Thoracic aorta (tissue), 2 donors: ENCODE data around the gene TJP3. TPM values are rescaled to one million over a fixed set of nuclear protein-coding genes. Genes with fewer than 3 reads are reported as not detected.

Experiments
- ATAC-seq: fragments of 150-250 bp; one replicate; pipeline ENCODE4 v1.8.0; 2017; ENCODE audit warnings: low read depth; ENCODE audit not compliant: insufficient number of reproducible peaks, low FRiP score
- DNase-seq: peaks from one replicate; pipeline ENCODE4 v3.0.0-alpha.2; 2020; ENCODE audit warnings: low spot score
- H3K27ac ChIP-seq, 2 donors: fragments of 200-600 bp; sonication (generic); 1 replicate in 1 of 2; 2 replicates in 1 of 2; pipeline ENCODE4 v1.5.1; 2016; ENCODE audit warnings: mild to moderate bottlenecking in 2 of 2, moderate library complexity in 2 of 2
- H3K27me3 ChIP-seq: fragments of 200-600 bp; sonication (generic); replicated peaks from 2 replicates; pipeline ENCODE4 v1.6.0; 2016; ENCODE audit warnings: mild to moderate bottlenecking; ENCODE audit not compliant: insufficient read depth
- H3K36me3 ChIP-seq: fragments of 200-600 bp; sonication (generic); one replicate; pipeline ENCODE4 v1.5.1; 2016
- H3K4me1 ChIP-seq, 2 donors: fragments of 200-600 bp; sonication (generic); 1 replicate in 1 of 2; 2 replicates in 1 of 2; pipeline versions ENCODE4 v1.5.1 to v1.6.0; 2016; ENCODE audit warnings: low read depth in 2 of 2, mild to moderate bottlenecking in 1 of 2; ENCODE audit not compliant: control insufficient read depth in 1 of 2
- H3K4me3 ChIP-seq: fragments of 200-600 bp; sonication (generic); 2 replicates; pipeline ENCODE4 v1.5.1; 2016; ENCODE audit warnings: mild to moderate bottlenecking
- H3K9me3 ChIP-seq: fragments of 200-600 bp; sonication (generic); 2 replicates; pipeline ENCODE4 v1.5.1; 2016
- total RNA-seq, 2 donors: library from RNA; depleted of rRNA; stranded (reverse); fragments of >200 nt; gene quantifications; one replicate each; pipeline versions ENCODE4 v1.1.0 to v1.2.3, GENCODE V29; 2016
- TF ChIP-seq, protein P1 (sequence below): fragments of 200-600 bp; sonication (generic); IDR thresholded peaks from one replicate; pipeline ENCODE4 v1.5.1; 2019; ENCODE audit warnings: antibody characterized with exemption

TJP3 gene, protein sequence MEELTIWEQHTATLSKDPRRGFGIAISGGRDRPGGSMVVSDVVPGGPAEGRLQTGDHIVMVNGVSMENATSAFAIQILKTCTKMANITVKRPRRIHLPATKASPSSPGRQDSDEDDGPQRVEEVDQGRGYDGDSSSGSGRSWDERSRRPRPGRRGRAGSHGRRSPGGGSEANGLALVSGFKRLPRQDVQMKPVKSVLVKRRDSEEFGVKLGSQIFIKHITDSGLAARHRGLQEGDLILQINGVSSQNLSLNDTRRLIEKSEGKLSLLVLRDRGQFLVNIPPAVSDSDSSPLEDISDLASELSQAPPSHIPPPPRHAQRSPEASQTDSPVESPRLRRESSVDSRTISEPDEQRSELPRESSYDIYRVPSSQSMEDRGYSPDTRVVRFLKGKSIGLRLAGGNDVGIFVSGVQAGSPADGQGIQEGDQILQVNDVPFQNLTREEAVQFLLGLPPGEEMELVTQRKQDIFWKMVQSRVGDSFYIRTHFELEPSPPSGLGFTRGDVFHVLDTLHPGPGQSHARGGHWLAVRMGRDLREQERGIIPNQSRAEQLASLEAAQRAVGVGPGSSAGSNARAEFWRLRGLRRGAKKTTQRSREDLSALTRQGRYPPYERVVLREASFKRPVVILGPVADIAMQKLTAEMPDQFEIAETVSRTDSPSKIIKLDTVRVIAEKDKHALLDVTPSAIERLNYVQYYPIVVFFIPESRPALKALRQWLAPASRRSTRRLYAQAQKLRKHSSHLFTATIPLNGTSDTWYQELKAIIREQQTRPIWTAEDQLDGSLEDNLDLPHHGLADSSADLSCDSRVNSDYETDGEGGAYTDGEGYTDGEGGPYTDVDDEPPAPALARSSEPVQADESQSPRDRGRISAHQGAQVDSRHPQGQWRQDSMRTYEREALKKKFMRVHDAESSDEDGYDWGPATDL
- total RNA-seq: 1 to 10 TPM in 1 of 2 donors, under 1 TPM in 1; 0.41 to 2.1 TPM

DNA sequence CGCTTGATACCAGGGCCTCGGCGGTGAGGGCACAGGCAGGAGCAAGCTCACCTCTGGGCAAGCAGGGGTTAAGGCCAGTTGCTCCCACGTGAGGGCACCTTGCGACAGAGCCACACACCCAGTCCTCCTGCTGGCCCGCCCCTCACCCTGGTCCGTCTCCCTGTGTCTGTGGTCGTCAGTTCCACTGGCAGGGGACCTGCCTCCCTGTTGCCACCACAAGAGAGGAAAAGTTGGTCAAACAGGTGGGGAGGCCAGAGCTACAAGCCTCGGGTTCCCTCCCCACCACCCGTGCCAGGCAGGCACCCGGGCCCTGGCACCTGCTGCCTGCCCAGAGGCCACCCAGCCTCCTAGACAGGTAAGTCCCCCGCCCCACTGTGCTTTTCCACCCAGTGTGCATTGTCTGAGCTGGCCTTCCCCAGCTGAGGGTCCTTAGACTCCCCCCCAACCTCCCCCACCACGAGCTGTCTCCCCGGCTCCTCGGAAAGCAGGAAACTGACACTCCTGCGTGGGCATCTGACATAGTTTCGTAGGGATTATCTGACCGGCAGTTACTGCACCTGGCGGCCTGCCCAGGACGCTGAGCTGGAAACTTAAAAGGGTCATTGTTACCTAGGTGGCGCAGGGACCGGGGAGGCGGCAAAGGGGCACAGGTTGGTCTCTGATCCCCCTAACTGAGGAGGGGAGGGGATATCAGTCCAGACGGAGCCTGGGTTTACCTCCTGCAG lies at the start of gene TJP3:
Gene TJP3, plus strand, starts transcription at position 178 of the 725 bp plus-strand sequence. CDS start 20,049 bp downstream, outside the sequence.
- DNase-seq (no peak), ATAC-seq (no peak)
- Histone ChIP-seq H3K4me1 (no peaks in the 10 kb centered on the region), H3K4me3 (no peak within 1 kb of the TSS), H3K27me3 (no peaks in the 10 kb centered on the region), H3K36me3 (no peaks in the 10 kb centered on the region), H3K27ac (no peak within 1 kb of the TSS), H3K9me3 (no peaks in the 10 kb centered on the region)
- TF ChIP-seq, protein P1, sequence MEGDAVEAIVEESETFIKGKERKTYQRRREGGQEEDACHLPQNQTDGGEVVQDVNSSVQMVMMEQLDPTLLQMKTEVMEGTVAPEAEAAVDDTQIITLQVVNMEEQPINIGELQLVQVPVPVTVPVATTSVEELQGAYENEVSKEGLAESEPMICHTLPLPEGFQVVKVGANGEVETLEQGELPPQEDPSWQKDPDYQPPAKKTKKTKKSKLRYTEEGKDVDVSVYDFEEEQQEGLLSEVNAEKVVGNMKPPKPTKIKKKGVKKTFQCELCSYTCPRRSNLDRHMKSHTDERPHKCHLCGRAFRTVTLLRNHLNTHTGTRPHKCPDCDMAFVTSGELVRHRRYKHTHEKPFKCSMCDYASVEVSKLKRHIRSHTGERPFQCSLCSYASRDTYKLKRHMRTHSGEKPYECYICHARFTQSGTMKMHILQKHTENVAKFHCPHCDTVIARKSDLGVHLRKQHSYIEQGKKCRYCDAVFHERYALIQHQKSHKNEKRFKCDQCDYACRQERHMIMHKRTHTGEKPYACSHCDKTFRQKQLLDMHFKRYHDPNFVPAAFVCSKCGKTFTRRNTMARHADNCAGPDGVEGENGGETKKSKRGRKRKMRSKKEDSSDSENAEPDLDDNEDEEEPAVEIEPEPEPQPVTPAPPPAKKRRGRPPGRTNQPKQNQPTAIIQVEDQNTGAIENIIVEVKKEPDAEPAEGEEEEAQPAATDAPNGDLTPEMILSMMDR: no peak

DNA sequence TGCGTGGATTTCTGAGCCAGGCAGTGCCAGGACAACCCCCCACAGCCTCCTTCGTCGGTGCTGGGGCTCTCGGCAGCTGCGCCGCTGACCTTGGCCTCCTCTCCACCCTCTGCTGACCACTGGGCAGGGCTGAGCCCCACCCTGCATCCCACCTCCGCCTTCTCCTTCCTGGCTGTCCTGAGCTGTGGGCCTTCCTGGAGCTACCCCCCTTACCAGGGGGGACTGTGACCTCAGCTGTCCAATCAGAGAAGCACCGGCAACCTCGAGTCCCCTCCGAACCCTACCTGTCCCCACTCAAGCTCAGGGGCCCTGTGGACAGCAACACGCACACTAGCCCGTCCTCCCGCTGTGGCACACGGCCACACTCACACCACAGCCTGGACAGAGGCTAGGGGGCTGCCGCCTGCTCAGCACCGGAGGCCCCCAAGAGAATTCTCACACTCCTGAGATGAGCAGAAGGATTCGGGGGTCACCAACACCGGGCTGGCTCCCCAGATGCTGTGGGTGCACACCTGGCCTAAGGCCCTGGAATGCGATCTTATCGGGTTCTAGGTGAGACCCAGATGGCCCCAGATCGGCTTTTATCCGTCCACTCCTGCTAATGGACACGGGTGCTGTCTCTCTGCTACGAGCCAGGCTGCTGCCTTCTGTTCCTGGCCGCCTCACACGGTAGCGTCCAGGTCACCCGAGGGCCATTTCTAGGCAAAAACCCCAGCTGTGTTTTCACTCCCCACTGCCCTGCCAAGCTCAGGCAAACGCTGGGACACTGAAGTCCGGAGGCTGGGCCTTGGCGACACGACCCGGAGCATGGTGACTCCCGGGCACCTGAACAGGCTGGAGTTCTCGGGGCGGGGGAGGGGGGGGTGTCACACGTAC lies 49.1 kb upstream of the TJP3 start:
- no peak overlapping the region for H3K4me3 ChIP-seq
- H3K27ac ChIP-seq: peak overlapping the region in 1 of 2 donors; percentile 39
- TF ChIP-seq, protein P1: no peak
- H3K36me3 ChIP-seq: peaks cover 78% of the 10 kb centered on the region
- H3K27me3 ChIP-seq: no peaks in the 10 kb centered on the region
- DNase-seq (no peak), ATAC-seq (no peak)
- peaks cover 0 to 14% of the 10 kb centered on the region in 2 donors for H3K4me1 ChIP-seq
- H3K9me3 ChIP-seq: no peaks in the 10 kb centered on the region

- Histone ChIP-seq H3K27ac (no peak overlapping the region), H3K36me3 (peaks cover 81% of the 10 kb centered on the region), H3K4me3 (no peak overlapping the region), H3K4me1 (peaks cover 0 to 14% of the 10 kb centered on the region in 2 donors), H3K9me3 (no peaks in the 10 kb centered on the region), H3K27me3 (no peaks in the 10 kb centered on the region)
- ATAC-seq (no peak), DNase-seq (no peak)
- TF ChIP-seq, protein P1: no peak
Measured at GRCh38 chr19:3659746-3660112, 48.5 kb upstream of the TJP3 start.

- H3K36me3 ChIP-seq: peaks cover 82% of the 10 kb centered on the region
- H3K27me3 ChIP-seq: no peaks in the 10 kb centered on the region
- H3K27ac ChIP-seq: no peak overlapping the region
- ATAC-seq (no peak), DNase-seq (no peak)
- TF ChIP-seq, protein P1: no peak
- H3K9me3 ChIP-seq: no peaks in the 10 kb centered on the region
- H3K4me1 ChIP-seq: peaks cover 0 to 16% of the 10 kb centered on the region in 2 donors
- no peak overlapping the region for H3K4me3 ChIP-seq
Measured at GRCh38 chr19:3660493-3661219, 47.5 kb upstream of the TJP3 start.
